ENCODE data around the gene ATG2B.
A peak's percentile ranks its signal among the peaks of the same experiment; 100 is the strongest.

ATG2B gene

DNA sequence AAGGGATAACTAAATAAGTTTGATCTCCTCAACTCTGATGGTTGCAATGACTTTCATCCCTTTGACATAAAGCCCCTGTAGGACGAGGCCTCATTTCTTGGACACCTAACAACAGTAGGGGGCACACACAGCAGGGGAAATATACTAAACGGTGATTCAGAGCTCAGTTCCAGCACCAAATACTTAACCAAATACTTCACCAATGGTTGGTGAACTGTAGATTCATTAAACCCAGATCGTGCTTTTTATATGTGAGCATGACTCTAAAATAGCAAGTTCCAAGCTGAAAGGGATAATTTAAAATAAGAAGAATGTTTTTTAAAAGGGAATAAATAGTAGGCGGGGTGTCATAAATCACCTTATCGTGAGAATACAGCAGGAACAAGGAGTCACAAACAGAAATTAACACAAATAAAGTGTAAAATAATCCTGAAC is 53.2 kb downstream of the ATG2B start:
- no peak for DNase-seq (ENCODE audit: low read depth)

DNA sequence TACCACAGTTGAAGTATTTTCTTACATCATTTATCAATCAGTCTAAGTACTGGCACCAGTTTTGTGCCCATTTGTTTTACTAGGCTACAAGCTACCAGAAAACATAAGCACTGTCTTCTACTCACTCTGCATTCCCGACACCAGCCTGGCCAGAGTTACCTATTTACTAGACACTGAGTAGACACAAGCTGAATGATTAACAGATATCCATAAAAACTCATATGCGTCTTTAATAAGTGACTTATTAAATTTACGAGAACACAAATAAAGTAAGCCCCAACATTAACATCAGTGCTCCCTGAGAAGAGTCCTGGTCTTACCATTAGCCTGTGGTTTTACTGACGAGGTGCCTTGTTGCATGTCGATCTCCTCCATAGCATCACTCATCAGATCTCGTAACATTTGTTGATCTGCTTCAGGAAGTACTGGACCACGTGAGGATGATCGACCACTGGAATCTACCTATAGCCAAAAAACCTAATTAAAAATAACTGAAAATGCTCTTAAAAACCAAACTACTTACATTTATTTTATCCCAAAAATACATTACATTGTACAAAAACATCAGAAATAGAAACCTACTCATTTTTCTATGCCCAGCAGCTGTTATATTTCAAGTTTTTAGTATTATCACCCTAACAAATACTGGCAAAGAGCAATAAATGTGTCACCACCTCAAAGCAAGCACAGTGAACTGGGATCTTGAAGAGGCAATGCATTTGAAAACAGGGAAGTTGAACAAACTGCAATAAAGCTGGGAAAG is 53.8 kb downstream of the ATG2B start:
- no peak for DNase-seq (ENCODE audit: low read depth)

DNA sequence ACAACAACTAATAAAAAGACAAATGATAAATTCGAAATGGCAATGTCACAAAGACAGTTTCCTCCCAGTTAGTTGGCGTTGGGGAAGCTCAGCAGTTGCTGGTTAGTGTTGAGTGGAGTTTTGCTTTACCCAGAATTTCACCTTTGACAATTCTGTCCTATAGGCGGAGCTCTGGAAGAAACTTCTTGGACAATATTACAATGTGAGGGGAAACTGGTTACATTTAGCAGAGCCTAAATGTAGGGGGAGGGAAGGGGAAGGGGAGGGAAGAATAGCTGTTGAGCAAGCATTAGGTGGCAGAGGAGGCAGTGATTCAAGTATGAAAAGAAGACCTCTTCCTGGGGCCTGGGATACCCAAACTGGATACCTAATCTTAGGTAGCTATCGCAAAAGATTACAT is 55.7 kb downstream of the ATG2B start:
- DNase-seq (ENCODE audit: low read depth) = no peak

DNA sequence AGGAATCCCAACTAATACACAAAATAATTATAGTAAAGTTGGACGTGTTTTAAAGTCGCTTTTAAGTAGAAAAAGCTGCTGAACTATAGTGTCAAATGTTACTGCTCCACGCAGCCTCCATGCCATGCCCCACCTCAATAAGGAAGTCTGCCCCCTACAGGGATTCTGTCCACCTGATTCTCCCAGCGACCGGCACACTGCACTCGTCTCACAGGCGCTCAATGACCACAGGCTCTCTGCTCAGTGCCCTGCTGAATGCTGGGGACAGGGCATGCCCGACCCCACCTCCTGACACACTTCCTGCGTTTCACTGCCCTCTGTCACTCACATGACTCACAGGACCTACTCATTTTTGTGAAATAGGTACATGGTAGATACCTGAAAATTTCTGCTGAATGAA is 58.2 kb downstream of the ATG2B start:
- DNase-seq (ENCODE audit: low read depth) = no peak

DNA sequence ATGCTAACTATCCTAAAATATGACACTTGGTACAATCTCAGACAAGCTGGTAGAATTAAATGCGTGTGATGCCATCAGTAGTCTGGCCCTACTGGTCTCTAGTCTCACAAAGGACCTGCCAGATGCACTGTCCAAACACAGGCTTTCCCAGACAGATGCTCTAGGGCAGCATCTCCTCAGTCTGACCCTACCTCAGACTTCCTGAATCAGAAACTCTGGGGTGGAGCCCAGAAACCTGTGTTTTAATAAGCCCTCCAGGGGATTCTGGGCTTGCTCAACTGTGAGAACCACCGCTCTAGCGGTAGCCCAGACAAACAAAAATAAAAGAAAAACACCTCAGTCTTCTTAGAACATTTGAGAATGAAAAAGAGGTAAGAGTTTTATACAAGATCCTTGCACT is 59.2 kb downstream of the ATG2B start:
- no peak for DNase-seq (ENCODE audit: low read depth)

DNA sequence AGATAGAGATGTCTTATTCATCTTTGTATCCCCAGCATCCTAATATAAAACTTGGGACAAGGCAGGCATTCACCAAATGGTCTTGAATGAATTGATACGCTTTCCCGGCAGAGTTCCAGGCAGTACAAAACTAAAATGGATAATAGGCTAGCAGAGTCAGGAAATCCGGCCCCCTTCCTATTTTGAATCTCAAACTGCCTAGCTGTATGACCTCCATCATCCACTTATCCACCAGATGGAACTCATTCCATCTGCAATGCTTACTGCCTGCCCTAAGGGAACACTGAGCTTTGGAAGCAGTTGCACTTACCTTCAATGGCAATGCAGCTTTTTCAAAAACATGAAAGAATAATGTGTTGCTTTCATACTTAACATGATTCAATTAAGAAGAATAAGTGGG is 63.7 kb downstream of the ATG2B start:
- DNase-seq (ENCODE audit: low read depth) = no peak

DNA sequence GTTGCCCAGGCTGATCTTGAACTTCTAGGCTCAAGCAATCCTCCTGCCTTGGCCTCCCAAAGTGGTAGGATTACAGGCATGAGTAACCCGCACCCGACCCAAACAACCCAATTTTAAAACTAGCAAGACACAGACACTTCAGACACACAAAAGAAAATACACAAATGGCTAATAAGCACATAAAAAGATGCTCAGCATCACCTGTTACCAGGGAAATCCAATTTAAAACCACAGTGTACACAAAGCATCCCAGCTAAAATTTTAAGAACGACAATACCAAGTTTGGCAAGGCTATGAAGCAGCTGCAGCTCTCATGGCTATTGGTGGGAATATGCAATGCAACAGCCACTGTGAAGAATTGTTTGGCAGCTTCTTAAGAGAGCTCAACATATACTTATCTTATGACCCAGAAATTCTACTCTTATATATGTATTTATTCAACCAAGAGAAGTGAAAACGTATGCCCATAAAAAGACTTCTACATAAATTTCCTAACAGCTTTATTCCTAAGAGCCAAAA is 65.1 kb downstream of the ATG2B start:
- DNase-seq (ENCODE audit: low read depth) = no peak

DNA sequence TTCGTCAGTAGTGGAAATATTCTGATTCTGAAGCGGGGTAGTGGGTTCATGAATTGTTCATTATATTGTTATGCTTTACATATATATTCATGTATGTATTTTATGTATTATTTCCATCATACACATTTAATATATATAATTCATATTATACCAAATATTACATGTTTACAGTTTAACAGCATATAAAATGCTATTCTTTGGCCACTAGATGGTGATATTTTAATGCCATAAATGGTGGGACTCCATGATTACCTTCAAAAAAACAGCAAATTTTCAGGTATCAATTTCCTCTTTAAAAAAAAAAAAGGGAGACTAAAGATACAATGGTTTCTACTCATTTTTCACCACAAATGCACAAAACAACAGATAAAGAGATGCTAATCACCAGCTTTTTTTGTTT is 66.1 kb downstream of the ATG2B start:
- DNase-seq (ENCODE audit: low read depth) = no peak

DNA sequence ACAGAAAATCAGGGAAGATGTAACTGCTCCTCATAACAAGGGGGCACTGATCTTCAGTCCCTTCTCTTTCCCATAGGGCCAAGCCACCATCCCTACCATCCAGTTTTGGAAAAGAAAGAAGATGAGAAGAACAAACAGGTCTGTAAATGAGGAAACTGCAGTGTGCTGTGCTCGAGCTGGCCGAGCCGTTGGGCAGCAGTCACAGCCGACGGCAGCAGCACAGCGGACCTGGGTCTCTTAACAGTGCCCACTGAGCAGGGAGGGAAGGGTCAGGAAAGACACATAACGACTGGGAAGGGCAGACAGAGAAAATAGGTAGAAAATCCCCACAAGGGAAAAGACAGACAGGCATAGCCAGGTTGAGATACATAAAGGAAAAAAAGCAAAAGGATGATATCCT is 68.9 kb downstream of the ATG2B start:
- DNase-seq (ENCODE audit: low read depth) = no peak

DNA sequence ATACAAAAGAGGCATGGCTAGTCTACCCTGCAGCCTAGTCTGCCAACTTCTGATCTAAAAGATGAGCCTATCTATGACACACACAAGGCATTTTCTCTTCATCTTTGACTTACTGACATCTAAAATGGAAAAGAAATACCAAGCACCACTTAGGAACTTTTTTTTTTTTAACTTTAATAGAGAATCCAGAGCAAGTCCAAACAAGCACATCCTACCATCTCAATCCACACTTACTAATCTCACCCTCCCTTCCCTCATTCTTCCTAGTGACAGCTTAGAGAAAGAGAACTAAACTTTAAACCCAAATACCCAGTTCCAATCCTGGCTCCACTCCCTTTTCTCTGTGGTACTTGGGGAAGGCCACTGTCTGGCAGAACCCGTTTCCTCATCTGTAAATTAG is 75.3 kb downstream of the ATG2B start:
- DNase-seq (ENCODE audit: low read depth) = no peak

DNA sequence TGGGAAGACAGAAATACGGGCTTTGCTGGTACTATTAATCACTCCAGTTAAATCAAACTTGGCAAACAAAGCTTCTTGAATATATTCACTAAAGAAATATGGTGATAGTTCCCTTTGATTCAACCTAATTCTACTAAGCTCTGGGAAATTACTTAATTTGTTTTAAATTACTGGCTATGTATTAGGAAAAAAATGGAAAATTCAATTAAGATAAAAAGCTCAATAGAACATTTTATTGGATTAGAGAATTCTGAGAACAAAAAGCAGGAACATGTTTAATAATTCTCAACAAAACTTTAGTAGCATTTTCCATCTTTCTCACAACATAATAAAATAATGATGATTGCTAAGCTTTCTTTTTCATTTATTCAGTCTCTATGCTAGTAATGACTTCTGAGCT is 76.9 kb downstream of the ATG2B start:
- DNase-seq (ENCODE audit: low read depth) = no peak

DNA sequence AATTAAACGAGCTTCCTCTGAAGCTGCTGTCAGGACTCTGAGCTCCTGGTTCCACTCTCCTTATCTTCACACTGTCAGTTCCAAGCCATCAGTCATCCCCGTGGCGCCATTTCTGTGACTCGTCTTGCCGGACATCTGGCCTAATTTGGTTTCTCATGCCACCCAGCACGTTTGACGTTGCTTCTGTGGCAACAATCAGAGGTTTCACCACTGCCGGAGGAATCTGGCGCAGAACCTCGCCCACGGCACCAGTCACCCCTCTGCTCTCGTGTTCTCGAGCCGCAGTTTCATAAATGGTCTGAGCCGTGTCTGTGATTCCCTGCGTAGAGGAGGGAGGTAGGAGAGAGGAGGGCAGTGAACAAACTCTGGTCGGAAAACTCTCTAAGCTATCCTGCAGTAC is 77.5 kb downstream of the ATG2B start:
- DNase-seq (ENCODE audit: low read depth) = no peak

DNA sequence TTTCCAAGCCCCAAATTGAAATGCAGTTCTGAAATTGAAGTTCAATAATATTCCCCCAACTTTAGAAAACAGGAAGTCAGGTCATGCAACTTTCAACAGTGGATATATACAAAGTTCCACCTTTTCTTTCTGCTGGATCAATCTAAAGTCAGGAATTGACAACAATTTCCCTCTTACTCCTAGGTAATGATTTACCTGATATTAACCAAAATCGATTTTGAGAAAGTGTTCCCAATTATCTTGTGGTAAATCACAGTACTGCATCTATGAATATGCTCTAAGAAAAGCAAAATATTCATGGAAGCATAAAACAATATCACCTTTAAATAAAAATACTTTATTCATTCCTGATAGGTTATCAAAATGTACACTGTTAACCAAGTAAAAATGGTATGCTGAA is 78.7 kb downstream of the ATG2B start:
- DNase-seq (ENCODE audit: low read depth) = no peak

DNA sequence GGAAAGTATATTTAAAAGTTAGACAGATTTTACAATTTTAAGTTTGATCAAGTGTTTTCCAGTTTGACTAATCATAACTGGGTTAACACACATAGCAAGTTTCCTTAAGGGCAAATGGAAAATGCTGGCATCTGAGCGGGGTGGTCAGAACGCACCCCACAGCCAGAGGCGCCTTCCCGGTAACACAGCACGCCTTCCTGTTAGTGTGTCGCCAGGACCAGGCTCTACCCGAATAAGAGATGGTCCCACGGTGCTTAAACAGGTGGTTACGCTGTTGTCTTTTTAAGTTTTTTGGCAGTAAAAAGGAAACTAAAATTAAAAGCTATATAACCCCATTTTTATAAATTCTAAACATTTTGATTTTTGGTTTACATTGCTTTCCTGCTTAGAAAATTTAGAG is 79.1 kb downstream of the ATG2B start:
- DNase-seq (ENCODE audit: low read depth) = no peak

DNA sequence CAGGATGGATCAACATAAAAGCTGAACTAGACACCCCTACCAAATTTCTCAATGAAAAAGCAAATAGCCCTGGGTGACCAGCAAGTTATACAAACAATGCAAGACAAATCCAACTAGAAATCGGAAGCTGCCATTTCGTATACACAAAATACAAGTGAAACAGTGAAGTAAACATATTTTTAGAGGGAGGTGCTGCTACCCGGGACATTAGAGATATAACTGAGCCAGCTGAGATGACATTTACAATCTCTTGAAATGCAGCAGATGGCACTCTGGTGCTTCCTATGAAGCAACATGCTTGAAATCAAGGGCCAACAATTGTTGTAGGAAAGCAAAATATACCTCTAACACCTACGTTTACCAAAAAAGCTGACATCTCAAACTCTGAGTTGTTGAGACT is 81.7 kb downstream of the ATG2B start:
- no peak for DNase-seq (ENCODE audit: low read depth)

DNA sequence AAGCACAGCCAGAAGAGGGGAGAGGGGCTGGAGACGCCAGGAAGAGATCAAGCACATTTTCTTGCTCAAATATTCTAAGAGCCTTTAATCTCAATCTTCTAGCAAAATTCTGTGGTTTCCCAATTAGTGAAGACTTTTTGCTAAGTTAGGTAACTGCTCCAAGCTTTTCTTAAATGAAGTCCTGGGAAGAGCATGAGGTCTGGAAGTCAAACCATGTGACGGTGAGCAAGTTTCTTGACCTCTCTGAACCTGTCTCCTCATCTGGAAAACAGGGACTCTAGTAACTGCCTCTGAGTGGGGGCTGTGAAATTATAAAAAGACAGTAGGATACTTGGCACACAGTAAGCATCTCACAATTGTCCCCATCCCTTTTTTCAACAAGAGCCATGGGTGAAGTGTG is 83.0 kb downstream of the ATG2B start:
- DNase-seq (ENCODE audit: low read depth) = no peak

DNA sequence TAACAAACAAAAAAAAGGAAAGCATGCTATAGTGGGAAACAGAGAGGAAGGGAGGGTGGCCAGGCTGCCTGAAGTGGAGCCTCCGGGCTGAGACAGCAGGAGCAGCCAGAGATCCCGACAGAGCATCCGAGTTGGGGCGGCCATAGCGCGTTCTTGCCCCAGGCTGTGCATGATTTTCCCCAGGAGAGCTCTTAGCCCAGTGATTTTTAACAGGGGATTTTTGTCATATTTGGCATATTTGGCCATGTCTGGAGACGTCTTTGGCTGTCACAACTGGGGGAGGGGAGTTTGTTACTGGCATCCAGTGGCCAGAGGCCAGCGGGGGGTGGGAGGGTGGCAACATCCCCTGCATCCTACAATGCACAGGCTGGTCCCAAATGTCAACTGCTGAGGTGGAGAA is 83.6 kb downstream of the ATG2B start:
- DNase-seq (ENCODE audit: low read depth) = no peak

DNA sequence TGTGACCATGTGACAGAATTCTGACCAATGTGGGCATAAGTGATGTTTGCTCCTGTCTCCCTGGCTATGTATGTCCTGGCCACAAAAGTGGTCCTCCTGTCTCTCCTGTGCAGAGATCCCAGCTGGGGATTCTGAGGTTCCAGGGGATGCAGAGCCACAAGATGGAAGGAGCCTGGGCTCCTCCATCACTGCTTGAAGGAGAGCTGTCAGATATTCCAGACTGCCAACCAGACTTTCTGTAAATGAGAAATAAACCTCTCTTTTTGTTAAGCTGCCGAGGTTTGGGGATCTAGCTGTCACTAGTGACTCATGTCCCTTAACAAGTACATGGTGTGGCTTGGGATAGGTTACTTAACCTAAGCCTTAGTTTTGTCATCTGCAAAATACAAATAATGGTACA is 85.3 kb downstream of the ATG2B start:
- no peak for DNase-seq (ENCODE audit: low read depth)

DNA sequence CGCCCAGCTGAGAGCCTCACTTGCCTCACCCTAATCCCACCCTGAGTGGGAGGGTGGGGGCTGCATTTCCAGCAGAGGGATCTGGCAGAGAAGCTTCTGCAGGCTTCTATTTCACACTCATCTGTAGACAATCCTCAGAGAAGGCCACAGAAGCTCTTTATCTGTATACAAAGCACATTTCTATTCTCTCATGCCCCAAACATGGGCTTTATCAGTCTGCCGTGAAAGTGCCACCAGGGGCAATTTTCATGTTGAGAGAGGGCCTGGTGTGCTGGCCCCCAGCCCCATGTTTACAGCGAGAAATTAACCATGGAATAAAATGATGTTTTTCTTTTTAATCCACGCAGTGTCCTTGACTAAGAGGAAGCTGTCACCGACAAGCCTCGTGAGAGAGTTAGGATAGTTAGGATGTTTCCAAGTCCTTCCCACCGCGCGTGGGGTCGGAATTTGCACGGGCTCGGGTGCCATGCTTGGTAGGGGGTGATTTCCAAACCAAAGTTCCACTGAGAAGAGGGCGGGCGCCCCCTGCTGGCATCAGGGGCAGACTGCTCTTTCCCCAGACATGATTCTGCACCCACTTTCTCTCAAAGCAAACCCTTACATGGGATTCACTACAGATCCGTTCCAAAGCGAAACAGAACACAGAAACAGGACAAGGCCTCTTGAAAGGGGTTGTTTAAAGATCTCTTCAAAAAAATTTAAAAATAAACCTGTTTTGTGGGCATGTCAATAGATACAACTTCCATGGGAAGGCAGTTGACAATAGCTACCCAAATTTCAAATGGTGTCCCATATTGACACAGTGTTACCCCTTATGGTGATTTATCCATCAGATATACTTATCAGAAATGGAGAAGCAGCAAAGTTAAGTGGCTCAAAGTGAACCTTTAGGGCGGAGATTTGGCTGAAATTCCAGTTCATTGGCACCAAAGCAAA is 87.7 kb downstream of the ATG2B start:
- peak; percentile 48 for DNase-seq (ENCODE audit: low read depth)

DNA sequence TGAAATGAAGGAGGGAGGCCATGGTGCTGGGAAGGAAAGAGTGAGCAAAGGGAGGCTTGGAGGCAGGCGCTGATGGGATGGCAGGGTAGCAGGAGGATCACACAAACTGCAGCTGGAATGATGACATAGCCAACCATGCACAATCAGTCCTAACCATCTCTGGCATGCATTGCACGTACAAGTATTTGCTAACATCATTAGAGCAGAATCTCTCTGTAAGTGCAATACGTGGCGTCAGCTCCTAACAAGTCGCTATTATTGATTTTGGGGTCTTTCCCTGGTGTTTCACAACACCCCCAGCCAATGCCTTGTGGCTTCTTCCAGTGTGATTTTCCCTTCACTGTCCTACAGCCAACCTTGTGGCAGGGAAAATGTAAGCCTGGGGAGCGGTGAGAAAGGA is 88.6 kb downstream of the ATG2B start:
- no peak for DNase-seq (ENCODE audit: low read depth)

DNA sequence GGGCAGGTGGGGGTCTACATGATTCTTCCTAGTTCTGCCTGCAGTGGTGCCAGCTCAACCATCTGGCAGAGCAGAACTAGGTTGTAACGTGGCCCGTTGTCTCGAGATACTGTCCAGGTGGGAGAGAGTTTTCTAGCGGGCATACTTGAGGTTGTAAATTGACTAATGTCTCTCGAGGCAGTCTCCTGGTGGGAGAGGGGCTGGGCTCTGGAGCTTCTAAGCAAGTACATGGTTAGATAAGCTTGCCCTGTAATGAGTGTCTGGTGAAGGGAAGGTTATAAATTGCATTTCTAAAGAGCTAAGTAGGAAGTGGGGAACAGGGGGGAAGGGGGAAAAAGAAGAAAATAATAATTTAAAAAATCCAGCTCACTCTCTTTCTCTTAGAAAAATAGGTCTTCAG is 89.0 kb downstream of the ATG2B start:
- no peak for DNase-seq (ENCODE audit: low read depth)

DNA sequence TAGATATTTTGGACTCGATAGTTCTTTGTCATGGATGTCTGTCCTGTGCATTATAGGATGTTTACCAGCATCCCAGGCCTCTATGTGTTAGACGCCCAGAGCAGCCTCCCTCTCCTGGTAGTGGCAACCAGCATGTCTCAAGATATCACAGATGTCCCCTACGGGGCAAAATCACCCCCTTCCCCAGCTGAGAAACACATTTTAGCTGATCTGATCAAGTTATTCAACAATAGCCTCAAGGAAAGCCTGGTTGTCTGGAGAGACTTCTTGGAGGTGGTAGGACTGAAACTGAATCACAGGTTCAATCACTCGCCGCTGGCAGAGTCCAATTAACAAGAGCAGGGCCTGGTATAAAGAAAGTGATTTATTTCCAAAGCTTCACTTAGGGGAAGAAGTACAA is 89.5 kb downstream of the ATG2B start:
- DNase-seq (ENCODE audit: low read depth) = no peak

DNA sequence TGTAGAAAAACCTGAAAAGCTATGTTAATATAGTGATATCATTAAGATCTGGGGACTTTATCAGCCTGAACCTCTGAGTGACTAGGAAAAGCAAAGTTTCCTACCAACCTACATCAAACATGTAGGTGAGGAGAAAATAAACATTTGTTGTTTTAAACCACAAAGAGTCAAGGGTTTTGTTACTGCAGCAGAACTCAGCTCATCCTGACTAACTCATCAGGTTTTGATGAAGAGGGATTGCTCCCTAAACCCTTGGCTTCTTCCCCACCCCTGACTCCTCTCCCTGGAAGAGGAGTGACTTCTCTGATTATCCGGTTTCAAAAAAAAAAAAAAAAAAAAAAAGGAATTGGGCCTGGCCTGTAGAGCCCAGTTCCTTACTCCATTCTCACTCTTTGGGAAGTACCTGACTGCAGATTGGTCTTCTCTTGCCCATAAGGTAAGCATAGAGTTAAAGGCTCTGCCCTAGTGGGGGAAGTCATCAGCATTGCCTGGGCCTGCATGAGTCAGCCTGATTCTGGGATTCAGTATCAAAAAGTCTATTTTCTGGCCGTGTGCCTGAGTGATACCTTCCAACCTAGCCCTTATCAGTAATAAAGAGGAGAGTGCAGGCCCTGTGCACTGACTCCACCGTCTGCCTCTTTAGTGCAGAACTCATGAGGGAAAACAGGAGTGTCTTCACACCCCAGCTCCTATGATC is 90.2 kb downstream of the ATG2B start:
- no peak for DNase-seq (ENCODE audit: low read depth)
